SK-N-SH (cell line): ENCODE data around the gene MORC2. TPM values are rescaled to one million over a fixed set of nuclear protein-coding genes. Genes with fewer than 3 reads are reported as not detected.

Experiments used
- CTCF ChIA-PET: fragments of 300-600, 350-600 bp; formaldehyde crosslinking; extraction: SDS; loops from one replicate; lab custom pipeline; 2021; lab: Yijun Ruan, JAX
- POLR2A ChIA-PET: fragments of 350-600 bp; sonication (Branson Sonifier 250); formaldehyde crosslinking; extraction: SDS; loops from one replicate; lab custom pipeline; 2020; ENCODE audit warnings: antibody characterized with exemption, inconsistent platforms; lab: Yijun Ruan, JAX
- DNase-seq: peaks from one replicate; pipeline ENCODE4 v3.0.0; 2012
- H2AFZ ChIP-seq: fragments of 200-600 bp; sonication (generic); 2 replicates; pipeline ENCODE4 v1.8.1; 2016; ENCODE audit warnings: antibody characterized with exemption, mild to moderate bottlenecking, low read depth
- H3F3A ChIP-seq: fragments of 200-600 bp; sonication (generic); replicated peaks from 2 replicates; pipeline ENCODE3; 2016; ENCODE audit warnings: antibody characterized with exemption, mild to moderate bottlenecking; ENCODE audit not compliant: insufficient read depth
- H3K27ac ChIP-seq, 2 experiments: fragments of 200-500 bp in 1 of 2; fragments of 200-600 bp in 1 of 2; sonication (Bioruptor generic) in 1 of 2; sonication (generic), shearing (Covaris generic) in 1 of 2; 2 replicates each; pipeline versions ENCODE4 v1.5.1 to v1.6.1; 2014 to 2016; ENCODE audit warnings: low read depth in 2 of 2, inconsistent platforms in 1 of 2, low read length in 1 of 2, mild to moderate bottlenecking in 1 of 2, mixed read lengths in 1 of 2
- H3K27me3 ChIP-seq: fragments of 200-600 bp; sonication (generic), shearing (Covaris generic); 2 replicates; pipeline ENCODE4 v1.6.1; 2016; ENCODE audit warnings: mixed run types; ENCODE audit not compliant: insufficient read depth
- H3K36me3 ChIP-seq, 2 experiments: fragments of 200-500 bp in 1 of 2; fragments of 200-600 bp in 1 of 2; sonication (Bioruptor generic) in 1 of 2; sonication (generic) in 1 of 2; replicated peaks in 1 of 2; 2 replicates each; pipeline versions ENCODE3 to v1.5.1; 2014 to 2016; ENCODE audit warnings: low read length in 1 of 2, mild to moderate bottlenecking in 1 of 2; ENCODE audit not compliant: insufficient read depth in 2 of 2, control insufficient read depth in 1 of 2
- H3K4me1 ChIP-seq, 2 experiments: fragments of 200-500 bp in 1 of 2; fragments of 200-600 bp in 1 of 2; sonication (Bioruptor generic) in 1 of 2; sonication (generic), shearing (Covaris generic) in 1 of 2; 2 replicates each; pipeline versions ENCODE4 v1.5.1 to v1.6.1; 2014 to 2016; ENCODE audit warnings: low read depth in 1 of 2, low read length in 1 of 2, mixed run types in 1 of 2; ENCODE audit not compliant: insufficient read depth in 2 of 2, control insufficient read depth in 1 of 2
- H3K4me2 ChIP-seq: fragments of 200-600 bp; sonication (generic), shearing (Covaris generic); 2 replicates; pipeline ENCODE4 v1.6.1; 2017; ENCODE audit warnings: mixed run types
- H3K4me3 ChIP-seq, 2 experiments: fragments of 200-500 bp in 1 of 2; fragments of 200-600 bp in 1 of 2; sonication (Bioruptor generic) in 1 of 2; sonication (generic), shearing (Covaris generic) in 1 of 2; 2 replicates each; pipeline versions ENCODE4 v1.5.1 to v1.8.1; 2014 to 2016; ENCODE audit warnings: low read depth in 2 of 2, inconsistent platforms in 1 of 2, low read length in 1 of 2, mild to moderate bottlenecking in 1 of 2, mixed read lengths in 1 of 2, moderate library complexity in 1 of 2
- H3K79me2 ChIP-seq: fragments of 200-600 bp; sonication (generic); 2 replicates; pipeline ENCODE4 v1.8.1; 2017; ENCODE audit warnings: mild to moderate bottlenecking; ENCODE audit not compliant: insufficient read depth
- H3K9ac ChIP-seq: fragments of 200-600 bp; sonication (generic); 2 replicates; pipeline ENCODE4 v1.6.1; 2017; ENCODE audit warnings: mixed run types
- H3K9me2 ChIP-seq: fragments of 200-600 bp; sonication (generic); 2 replicates; pipeline ENCODE4 v1.6.1; 2017; ENCODE audit warnings: mixed run types
- H3K9me3 ChIP-seq: fragments of 200-600 bp; sonication (generic); 2 replicates; pipeline ENCODE4 v1.6.1; 2017; ENCODE audit warnings: mixed run types, mild to moderate bottlenecking, moderate library complexity
- H4K20me1 ChIP-seq: fragments of 200-600 bp; sonication (generic); 2 replicates; pipeline ENCODE4 v1.6.1; 2017; ENCODE audit warnings: mild to moderate bottlenecking, mixed run types; ENCODE audit not compliant: insufficient read depth
- CHD2 ChIP-seq: fragments of 150-350 bp; IDR thresholded peaks from 2 replicates; pipeline ENCODE4 v1.6.1; 2018; ENCODE audit warnings: low read length; ENCODE audit not compliant: partially characterized antibody
- ELF1 ChIP-seq: IDR thresholded peaks from 2 replicates; pipeline ENCODE4 v1.4.0; 2012
- JUND ChIP-seq: IDR thresholded peaks from 2 replicates; pipeline ENCODE4 v1.4.0; 2012
- MXI1 ChIP-seq: IDR thresholded peaks from 2 replicates; pipeline ENCODE4 v1.6.1; 2012; ENCODE audit warnings: mild to moderate bottlenecking, low read depth, low read length, improper control_type of control experiment
- NFIC ChIP-seq: IDR thresholded peaks from 2 replicates; pipeline ENCODE4 v1.4.0; 2012; ENCODE audit warnings: borderline replicate concordance
- NRF1 ChIP-seq: IDR thresholded peaks from 2 replicates; pipeline ENCODE4 v1.6.1; 2012; ENCODE audit warnings: low read depth, mild to moderate bottlenecking, low read length
- PBX3 ChIP-seq: IDR thresholded peaks from 2 replicates; pipeline ENCODE4; 2012
- RAD21 ChIP-seq: IDR thresholded peaks from 2 replicates; pipeline ENCODE4 v1.6.1; 2012; ENCODE audit warnings: mild to moderate bottlenecking, low read length
- REST ChIP-seq: IDR thresholded peaks from 2 replicates; pipeline ENCODE4 v1.6.1; 2012; ENCODE audit warnings: mild to moderate bottlenecking, low read depth, low read length, moderate library complexity
- TCF12 ChIP-seq: IDR thresholded peaks from 2 replicates; pipeline ENCODE4 v1.4.0; 2012
- TEAD4 ChIP-seq: IDR thresholded peaks from 2 replicates; pipeline ENCODE4 v1.4.0; 2012; ENCODE audit warnings: mild to moderate bottlenecking, borderline replicate concordance; ENCODE audit not compliant: insufficient read depth
- ZBTB33 ChIP-seq: IDR thresholded peaks from 2 replicates; pipeline ENCODE4 v1.4.0; 2012; ENCODE audit warnings: low read depth, borderline replicate concordance
- WGBS: methylation state at CpG from one replicate; pipeline ENCODE4 v1.1.6; 2017; ENCODE audit warnings: low lambda C conversion rate; 5-methylcytosine and 5-hydroxymethylcytosine counted together
- polyA plus RNA-seq, 3 experiments: library from polyadenylated mRNA; depleted of rRNA; stranded (reverse); fragments of >200 nt; gene quantifications; 2 replicates each; pipeline ENCODE4 v1.2.3, GENCODE V29; 2012

Gene MORC2
- polyA plus RNA-seq, 1 of the 3 experiments (the other 2 are of a cell fraction), result 8.3 TPM

GRCh38 chr22:30923168-30923900, 45.2 kb downstream of the MORC2 start:
- no peak overlapping the region for H3K4me2 ChIP-seq
- H3K36me3 ChIP-seq, result peaks cover 9 to 24% of the 10 kb centered on the region in 2 experiments
- no peaks in the 10 kb centered on the region for H3K79me2 ChIP-seq
- H3K27me3 ChIP-seq, result no peaks in the 10 kb centered on the region
- ChIA-PET CTCF (interaction anchor here (0.8 to 8.7 kb wide), 6 partner anchors 46 to 289 kb away, joined by 3 to 170 read pairs (median 14); partner anchors contain the start of gene SLC35E4), POLR2A (no interaction called here)
- no peak for DNase-seq
- WGBS, result 99% methylated on average over 6 of the region's 9 CpGs
- H4K20me1 ChIP-seq, result no peaks in the 10 kb centered on the region
- H3K4me1 ChIP-seq, result peaks cover 0 to 10% of the 10 kb centered on the region in 2 experiments; a peak in 1 of 4 replicates
- no peaks in the 10 kb centered on the region for H3K9me3 ChIP-seq
- H3K9me2 ChIP-seq, result no peaks in the 10 kb centered on the region
- H3K27ac ChIP-seq, result no peak overlapping the region
- H2AFZ ChIP-seq, result no peak overlapping the region
- TF ChIP-seq PBX3, result no peak
- TF ChIP-seq ZBTB33, result no peak
- TF ChIP-seq NFIC, result no peak
- TF ChIP-seq REST, result no peak
- no peak for TF ChIP-seq RAD21
- TF ChIP-seq, all 33 proteins: peak for 0
- Histone ChIP-seq H3K4me3 (no peak overlapping the region), H3F3A (no peaks in the 10 kb centered on the region), H3K9ac (no peak overlapping the region)

GRCh38 chr22:30922151-30922611, 46.4 kb downstream of the MORC2 start:
- peak; percentile 70 for DNase-seq
- Histone ChIP-seq H3K9me2 (no peaks in the 10 kb centered on the region), H2AFZ (0 out of 2 replicates have a peak overlapping the region, but pooled peaks have one; percentile 59), H3K36me3 (peaks cover 9 to 12% of the 10 kb centered on the region in 2 experiments), H3K4me2 (peak overlapping the region; percentile 66), H3K27ac (no peak overlapping the region), H3K27me3 (no peaks in the 10 kb centered on the region), H3K9ac (no peak overlapping the region), H3F3A (no peaks in the 10 kb centered on the region), H3K79me2 (no peaks in the 10 kb centered on the region), H3K4me1 (peaks cover 0 to 10% of the 10 kb centered on the region in 2 experiments; a peak in 1 of 4 replicates), H3K4me3 (peak overlapping the region in 1 of 2 experiments; percentile 18; a peak in 2 of 4 replicates), H3K9me3 (no peaks in the 10 kb centered on the region), H4K20me1 (no peaks in the 10 kb centered on the region)
- CTCF ChIA-PET, result interaction anchor here (0.6 to 8.7 kb wide), 15 partner anchors 8 to 288 kb away, joined by 3 to 170 read pairs (median 5); partner anchors contain the start of gene SLC35E4
- TF ChIP-seq ELF1, result no peak
- peak; percentile 33 for TF ChIP-seq CHD2
- TF ChIP-seq NRF1, result peak; percentile 58; the same call in 1 of the 2 replicates
- TF ChIP-seq MXI1, result no peak
- no peak for TF ChIP-seq JUND
- no peak for TF ChIP-seq TEAD4
- no peak for TF ChIP-seq TCF12
- POLR2A ChIA-PET, result interaction anchor here (0.7 to 1.9 kb wide), 2 partner anchors 163 to 288 kb away, joined by 3 to 6 read pairs; no protein-coding TSS in a partner anchor
- WGBS, result 39% methylated on average over 7 of the region's 34 CpGs
